ENCODE data around the gene TRIOBP.
"Not testable (repeated sequence)": the region's sequence is repeated elsewhere in the genome, so short reads cannot be mapped to it uniquely, and the experiment has no call there.

- TF ChIP-seq CTCF (conservative IDR thresholded peaks at IDR 0.05); EZH2 (IDR thresholded peaks at IDR 0.05; ENCODE audit: low read depth): not testable (repeated sequence)
Measured at GRCh38 chr22:37696260-37696656, 590 bp upstream of the TRIOBP start.

Measured in PC-9 (cell line).